T-helper 2 cell (primary cell): ENCODE results near the gene NDUFA13.
A peak's percentile ranks its signal among the peaks of the same experiment; 100 is the strongest.

Source experiments
- DNase-seq, 5 experiments: peaks; one replicate each; pipeline versions ENCODE4 v3.0.0 to v3.0.0-alpha.2; 2012 to 2022

NDUFA13 gene

DNA sequence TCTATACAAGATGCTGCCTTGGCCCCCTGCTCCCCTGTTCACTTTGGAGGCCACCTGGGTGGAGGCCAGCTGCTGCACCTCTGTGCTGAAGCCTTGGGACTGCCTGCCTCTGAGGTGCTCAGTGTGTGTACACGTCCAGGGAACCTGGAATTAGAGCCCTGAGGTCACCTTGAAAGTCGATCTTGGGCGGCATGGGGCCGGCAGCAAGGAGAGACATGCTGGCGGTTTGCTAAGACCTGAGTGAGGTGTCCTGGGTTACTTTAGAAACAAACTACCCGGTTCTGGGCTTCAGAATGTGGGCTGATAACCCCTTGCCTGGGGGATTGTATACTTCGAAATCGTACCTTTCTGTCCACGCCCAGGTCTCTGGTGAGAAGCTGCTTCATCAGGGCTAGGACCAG is 26.2 kb upstream of the NDUFA13 start:
- no peak for DNase-seq

DNA sequence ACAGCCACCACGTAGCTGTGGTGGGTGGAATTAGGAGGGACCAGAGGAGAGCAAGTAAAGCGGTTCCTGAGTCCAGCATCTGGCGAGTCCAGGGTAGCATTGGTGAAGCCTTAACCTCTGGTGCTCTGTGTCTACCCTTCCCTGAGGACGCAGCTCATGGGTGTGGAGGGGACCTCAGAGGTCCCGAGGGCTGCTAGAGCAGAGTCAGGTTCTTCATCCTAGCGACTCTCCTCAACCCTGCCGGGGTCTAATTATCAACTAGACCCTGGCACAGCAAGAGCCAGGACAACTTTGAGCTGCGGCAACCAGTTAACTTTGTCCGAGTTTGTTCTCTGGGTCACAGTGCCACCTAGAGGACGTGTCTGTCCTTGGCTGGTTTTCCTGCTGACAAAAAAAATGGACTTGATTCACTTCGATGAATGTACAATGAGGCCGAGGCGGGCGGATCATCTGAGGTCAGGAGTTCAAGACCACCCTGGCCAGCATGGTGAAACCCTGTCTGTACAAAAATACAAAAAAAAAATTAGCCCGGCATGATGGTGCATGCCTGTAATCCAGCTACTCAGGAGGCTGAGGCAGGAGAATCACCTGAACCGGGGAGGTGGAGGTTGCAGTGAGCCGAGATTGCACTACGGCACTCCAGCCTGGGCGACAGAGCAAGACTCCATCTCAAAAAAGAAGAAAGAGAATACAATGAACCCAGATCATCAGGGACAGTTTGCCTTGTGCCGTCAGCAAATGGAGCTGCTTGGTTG is 25.6 kb upstream of the NDUFA13 start:
- DNase-seq, result peak; percentile 36 to 85 (median 69)

DNA sequence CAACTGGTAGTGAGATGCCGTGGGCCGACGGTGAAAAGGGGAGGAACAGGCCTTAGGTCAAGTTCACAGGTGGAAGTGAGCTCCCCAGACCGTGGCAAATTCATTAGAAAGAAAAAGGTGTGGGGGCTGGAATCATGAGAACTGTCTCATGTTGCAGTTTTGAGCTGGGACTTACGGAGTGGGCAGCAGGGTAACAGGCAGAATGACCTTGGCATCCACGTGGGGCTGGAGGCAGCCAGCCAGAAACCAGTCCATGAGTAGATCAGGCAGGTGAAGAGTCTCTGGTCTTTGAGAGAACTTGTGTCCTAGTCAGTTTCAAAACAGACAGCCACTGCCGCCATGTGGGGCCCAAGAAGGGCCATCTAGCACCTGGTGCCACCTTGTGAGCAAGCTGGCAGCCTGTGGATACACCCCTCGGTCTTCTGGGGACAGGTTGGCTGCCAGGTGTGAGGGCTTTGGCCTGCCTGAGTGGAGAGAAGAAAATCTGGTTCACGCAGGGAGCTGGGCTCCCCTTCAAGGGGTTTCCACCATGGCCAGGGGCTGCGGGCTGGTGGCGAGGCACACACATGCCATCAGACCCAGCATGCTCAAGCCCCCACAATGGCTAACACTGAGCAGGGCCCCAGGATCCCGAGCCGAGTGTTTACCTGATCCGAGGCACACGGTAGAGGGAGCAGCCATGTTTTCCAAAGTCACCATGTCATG is 24.6 kb upstream of the NDUFA13 start:
- DNase-seq, result no peak

DNA sequence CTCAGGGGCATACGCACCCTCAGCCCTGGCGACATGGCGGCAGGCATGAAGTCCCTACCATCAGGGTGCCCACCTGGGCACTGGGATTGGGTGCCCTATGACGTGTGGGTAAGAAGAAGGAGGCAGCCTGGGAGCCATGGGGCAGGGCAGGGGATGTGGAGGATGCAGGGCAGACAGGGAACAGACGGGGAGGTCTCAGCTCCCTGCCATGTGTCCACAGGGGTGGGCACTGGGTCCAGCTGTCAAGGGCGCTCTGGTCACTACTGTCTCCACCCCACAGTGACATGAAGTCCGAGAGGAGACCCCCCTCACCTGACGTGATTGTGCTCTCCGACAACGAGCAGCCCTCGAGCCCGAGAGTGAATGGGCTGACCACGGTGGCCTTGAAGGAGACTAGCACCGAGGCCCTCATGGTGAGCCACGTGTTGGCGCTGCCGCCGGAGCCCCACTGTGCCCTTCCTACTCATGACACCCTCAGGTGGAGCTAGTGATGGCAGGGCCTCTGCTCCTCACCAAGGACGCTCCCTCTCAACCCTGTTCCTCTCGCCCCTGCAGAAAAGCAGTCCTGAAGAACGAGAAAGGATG is 23.9 kb upstream of the NDUFA13 start:
- DNase-seq, result no peak

DNA sequence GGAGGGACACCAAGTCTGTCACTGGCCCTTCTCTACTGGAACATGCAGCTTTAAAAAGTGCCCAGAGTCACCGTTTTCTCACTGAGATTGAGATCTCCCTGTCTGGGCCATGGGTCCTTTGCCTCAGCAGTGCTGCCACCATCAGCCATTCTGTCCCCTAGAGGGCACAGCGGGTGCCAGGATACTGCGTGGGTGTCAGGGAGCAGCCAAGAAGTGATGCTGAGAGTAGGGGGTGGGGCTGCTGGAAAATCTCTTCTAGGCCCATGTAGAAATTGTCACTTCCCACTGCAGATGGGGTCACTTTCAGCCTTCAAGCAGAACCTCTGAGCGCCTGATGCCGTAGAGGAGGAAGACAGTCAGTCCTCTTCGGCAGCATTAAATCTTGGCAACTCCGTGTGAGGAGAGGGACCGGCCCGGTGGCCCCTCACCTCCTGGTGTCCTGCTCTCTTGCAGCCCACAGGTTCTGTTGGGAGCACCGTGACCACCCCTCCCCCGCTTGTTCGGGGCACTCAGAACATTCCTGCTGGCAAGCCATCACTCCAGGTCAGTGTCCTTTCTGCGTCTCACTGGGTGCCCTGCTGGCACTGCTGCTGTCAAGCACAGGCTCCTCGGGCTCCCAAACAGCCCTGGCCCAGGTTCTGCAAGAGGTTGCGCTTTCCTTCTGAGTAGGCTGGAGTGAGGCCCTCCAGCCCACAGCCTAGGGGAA is 22.0 kb upstream of the NDUFA13 start:
- DNase-seq, result no peak

DNA sequence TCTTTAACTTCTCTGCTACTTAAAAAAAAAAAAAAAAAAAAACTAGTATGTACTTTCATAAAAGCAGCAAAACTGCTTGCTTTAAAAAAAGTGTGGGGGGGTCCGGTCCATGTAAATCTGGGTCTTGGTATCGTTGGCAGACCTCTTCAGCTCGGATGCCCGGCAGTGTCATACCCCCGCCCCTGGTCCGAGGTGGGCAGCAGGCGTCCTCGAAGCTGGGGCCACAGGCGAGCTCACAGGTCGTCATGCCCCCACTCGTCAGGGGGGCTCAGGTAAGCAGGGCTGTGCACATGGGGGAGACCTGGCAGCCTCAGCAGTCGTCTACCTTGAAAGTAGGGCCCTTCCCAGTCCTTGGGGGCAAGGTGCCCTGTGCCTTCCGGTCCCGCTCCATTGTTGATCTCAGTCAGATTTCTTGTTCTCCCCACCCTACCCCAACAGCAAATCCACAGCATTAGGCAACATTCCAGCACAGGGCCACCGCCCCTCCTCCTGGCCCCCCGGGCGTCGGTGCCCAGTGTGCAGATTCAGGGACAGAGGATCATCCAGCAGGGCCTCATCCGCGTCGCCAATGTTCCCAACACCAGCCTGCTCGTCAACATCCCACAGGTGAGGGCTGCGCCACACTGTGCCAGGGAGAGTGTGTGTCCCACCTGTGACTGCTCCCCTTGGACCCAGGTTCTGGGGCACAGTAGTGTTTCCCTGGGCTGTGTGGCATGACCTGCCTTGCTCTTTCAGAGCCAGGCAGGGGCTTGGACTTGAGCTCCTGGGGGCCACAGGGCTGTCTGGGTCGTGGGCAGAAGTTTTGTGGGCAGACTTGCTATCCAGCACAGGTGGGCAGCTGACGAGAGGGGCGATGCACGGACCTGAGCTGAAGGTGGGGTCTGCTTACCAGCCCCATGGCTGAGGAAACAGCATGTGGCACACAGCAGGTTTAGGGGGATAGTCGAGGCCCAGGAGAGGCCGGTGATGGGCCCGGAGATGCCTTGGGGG is 20.1 kb upstream of the NDUFA13 start:
- DNase-seq, result no peak

DNA sequence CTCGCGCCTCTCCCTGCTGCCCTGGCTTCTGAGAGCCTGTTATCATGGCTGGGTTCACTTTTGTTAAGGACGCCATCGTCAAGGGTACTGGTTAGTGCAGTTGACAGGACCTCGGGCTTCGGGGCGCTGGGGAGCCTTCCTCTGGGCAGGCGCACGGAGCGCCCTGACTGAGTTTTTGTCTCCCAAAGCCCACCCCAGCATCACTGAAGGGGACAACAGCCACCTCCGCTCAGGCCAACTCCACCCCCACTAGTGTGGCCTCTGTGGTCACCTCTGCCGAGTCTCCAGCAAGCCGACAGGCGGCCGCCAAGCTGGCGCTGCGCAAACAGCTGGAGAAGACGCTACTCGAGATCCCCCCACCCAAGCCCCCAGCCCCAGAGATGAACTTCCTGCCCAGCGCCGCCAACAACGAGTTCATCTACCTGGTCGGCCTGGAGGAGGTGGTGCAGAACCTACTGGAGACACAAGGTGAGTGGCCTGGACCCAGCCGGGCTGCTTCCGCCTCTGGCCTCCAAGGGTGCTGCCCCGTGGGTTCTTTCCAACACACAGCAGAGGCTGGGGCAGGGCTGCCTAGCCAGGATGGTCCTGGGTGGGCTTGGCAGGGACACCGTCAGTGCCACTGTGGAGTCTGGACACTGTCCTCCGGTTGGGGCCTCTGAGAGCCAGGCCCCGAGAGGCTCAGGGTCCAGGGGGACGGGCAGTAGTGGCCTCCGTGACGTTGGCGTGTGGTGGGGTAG is 17.6 kb upstream of the NDUFA13 start:
- no peak for DNase-seq

DNA sequence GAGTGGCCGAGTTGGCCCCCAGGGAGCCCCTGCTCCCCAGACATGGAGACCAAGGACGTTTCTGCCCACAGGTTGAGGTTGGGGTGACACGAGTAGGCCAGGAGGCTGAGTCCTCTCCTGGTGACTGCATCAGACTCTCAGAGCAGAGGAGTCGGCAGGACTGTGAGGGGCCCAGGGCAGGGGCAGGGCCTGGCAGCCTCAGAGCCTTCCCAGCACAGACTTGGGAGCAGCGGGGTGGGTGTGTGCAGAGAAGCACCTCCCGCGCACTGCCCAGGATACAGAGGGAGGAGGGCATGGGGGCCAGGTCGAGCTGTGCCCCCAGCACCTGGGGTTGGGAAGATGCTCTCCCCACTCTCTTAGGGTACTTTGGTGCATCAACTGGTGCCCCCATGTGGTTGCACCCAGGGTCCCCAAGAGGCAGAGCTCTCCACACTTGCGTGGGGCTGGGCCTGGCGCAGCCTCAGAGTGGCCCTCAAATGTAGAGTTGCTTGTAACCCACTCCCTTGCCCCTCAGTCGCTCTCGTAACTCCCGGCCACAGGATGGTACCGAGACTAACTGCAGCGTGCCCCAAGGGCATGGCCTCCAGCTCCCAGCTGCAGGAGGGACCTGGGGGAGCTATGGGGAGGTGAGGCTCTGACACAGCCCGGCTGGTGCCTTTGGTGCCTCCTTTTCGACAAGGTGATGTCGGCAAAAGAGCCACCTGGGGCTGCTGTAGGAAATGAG is 16.6 kb upstream of the NDUFA13 start:
- DNase-seq, result no peak

DNA sequence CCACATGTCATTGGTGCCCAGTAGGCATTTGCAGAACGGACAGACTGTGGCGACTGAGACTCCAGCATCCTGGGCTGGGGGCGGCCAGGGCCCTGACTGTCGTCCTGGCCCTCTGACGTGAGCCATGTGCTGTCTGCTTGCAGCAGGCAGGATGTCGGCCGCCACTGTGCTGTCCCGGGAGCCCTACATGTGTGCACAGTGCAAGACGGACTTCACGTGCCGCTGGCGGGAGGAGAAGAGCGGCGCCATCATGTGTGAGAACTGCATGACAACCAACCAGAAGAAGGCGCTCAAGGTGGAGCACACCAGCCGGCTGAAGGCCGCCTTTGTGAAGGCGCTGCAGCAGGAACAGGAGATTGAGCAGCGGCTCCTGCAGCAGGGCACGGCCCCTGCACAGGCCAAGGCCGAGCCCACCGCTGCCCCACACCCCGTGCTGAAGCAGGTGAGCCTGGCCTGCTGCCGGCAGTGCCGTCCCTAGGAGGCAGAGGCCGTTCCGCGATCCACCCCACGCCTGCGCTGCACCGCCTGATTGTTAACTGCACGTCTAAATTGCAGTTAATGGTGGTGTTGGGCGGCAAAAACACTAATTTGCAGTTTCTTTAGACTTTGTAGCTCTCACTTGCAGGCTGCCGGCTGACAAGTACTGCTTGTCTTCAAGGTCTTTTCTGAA is 14.9 kb upstream of the NDUFA13 start:
- no peak for DNase-seq

DNA sequence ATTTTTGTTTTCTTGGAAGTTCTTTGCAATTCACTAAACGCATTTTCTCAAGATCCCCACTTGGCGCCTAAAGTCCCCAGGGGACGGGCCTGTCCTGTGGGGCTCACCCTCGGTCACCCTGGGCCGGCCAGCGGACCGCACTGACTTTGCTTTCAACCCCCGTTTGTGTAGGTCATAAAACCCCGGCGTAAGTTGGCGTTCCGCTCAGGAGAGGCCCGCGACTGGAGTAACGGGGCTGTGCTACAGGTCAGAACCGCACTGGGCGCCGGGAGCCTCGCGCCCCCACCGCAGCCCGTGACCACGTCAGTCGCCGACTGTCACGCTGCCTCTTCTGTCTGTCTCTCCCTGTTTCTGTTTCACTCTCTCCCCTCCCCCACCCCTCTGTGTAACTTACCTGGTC is 14.2 kb upstream of the NDUFA13 start:
- DNase-seq, result no peak

DNA sequence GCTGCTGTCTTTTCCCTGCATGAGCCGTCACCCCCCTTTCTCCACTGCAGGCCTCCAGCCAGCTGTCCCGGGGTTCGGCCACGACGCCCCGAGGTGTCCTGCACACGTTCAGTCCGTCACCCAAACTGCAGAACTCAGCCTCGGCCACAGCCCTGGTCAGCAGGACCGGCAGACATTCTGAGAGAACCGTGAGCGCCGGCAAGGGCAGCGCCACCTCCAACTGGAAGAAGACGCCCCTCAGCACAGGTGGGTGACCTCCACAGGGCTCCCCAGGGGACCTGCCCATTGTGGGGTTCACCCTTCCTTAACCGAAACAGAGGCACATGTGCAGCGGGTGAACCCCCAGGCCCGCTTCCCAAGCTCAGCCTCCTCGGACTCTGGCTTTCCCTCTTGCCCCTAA is 13.7 kb upstream of the NDUFA13 start:
- no peak for DNase-seq

DNA sequence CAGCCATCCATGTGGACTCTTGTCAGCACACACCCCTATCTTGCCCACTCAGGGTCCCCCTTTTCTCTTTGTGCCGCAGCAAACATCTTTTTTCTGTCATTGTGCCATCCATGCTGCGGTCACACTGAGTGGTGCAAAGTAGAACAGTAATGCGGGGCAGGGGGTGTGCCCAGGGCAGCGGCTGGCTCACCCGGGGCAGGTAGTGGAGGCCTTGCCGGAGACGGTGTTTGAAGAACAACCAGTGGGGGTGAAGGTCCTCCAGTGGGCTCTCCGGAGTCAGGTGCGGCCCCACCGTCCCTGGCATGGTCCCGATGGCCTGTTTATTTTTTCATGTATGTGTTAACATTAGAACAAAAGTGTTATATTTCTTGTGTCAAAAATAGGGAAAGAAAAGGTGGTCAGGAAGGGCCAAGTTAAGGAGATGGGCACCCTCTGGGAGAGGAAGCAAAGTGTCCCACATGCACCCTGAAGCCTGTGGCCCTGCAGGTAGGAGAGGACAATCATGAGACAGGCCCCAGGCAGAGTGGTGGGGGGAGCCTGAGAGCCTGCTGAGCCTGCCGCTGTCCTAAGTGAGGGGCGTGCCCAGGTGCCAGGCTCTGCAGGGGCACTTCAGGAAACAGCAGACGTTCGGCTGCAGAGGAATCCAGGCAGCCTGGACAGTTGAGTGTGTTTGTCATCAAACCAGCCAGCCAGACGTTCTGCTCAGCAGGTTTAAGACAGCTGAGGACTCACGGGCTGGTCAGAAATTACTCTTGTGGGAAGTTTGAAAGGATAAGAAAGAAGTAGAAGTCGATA is 13.0 kb upstream of the NDUFA13 start:
- no peak for DNase-seq

DNA sequence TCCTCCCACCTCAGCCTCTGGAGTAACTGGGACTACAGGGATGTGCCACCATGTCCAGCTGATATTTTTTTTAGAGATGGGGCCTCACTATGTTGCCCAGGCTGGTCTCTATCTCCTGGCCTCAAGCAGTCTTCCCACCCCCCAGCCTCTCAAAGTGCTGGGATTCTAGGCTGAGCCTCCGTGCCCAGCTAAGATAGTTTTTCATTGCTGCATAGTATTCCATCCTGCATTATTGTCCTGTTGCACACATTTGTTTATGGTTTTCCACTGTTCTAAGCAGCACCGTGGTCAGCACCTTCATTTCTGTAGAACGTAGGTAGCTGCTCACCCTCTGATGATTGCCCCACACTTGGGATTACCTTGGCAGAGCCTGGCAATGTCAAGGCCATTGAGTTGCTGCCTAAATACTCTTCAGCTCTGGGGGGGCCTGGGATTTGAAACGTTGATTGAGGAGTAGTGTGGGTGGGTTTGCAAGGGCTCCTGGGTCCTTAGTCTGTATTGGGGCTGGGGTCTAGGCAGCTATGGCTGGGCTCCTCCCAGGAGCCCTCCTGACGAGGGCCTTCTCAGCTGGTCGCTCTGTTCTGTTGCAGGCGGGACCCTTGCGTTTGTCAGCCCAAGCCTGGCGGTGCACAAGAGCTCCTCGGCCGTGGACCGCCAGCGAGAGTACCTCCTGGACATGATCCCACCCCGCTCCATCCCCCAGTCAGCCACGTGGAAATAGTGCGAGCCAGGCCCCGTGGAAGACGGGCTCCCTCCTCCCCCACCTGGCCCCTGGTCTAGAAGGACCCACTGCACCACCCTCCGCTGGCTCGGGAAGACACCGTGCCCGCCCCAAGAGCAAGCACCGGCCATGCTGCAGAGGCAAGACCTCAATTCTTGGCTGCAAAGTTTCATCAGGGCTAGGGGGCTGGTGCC is 11.0 kb upstream of the NDUFA13 start:
- no peak for DNase-seq

DNA sequence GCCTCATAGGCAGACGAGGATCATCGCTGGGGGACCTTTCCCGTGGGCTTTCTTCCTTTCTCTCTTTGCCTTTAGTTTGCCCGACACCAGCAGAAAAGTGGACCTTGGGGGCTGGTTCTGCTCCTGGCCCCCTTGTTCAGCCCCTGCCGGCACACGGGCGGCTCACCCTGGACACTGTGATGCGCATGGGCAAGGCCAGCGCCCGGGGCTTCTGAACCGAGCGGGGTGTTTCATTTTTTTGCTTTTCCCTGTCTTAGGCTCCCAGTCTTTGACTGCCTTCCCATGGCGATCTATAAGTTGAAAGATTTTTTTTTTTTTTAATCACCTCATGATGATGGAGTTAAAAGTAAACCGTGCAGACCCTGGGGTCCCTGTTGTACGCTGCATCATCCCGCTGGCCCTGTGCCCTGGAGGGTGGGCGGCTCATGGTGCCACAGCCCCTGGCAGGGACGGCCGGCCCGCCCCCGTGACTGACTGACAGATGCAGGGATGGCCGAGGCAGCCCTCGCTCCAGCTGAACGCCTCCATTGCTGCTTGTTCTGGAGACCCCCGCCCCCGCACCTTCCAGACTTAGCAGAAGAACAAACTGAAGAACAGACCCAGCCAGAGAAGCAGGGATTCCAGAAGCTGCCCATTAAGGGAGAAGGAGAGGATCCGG is 10.2 kb upstream of the NDUFA13 start:
- no peak for DNase-seq

DNA sequence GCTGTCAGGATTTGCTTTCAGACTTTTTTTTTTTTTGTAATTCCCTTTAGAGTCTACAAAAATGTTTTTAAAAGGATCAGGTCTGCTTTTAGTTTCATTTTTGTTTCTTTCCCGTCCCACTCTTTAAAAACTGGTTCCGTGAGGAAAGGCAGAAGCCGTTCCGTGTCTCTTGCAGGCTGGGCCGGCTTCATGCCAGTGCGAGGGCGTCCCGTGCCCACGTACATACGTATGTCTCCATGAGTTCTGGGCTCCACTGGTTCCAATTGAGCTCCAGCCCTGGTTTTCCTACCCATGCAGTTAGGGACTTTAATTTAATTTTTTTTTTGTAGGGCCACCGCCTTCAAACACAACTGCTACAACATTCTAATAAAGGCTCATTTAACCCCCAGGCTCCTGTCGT is 9.4 kb upstream of the NDUFA13 start:
- DNase-seq, result no peak

DNA sequence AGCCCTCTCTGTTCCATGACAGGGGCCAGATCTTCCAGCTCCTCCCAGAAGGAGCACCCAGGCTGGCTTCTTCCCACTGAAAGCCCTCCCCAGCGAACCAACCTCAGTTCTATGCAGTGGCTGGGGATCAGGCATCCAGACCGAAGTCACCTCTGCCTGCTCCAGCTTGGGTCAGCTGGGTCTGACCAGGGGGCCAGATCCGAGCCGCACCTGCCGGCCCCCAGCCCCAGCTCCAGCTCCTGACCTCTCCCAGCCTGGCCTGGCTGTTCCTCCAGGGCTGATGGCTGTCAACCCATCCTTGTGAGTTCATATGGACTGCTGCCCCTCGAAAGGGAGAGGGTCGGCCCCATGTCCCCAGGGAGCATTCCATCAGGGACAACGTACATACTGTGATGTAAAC is 8.7 kb upstream of the NDUFA13 start:
- no peak for DNase-seq

DNA sequence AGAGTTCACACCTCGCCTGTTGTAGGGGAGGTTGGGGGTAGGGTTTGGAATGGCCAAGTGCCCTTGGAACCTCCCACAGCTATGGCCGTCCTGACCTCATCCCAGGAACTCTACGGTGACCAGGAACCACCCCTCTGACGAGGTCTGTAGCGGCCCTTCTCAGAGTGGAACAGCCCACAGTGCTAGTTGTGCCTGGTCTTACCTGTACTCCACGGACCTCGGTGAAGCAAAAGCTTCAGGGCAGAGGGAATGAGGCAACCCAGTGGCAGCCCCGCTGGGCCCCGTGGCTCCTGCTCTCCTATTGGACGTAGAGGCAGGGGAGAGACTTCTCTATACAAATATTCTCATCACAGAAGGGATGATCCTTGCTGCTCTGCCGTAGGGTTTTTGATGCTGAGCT is 7.8 kb upstream of the NDUFA13 start:
- DNase-seq, result no peak

DNA sequence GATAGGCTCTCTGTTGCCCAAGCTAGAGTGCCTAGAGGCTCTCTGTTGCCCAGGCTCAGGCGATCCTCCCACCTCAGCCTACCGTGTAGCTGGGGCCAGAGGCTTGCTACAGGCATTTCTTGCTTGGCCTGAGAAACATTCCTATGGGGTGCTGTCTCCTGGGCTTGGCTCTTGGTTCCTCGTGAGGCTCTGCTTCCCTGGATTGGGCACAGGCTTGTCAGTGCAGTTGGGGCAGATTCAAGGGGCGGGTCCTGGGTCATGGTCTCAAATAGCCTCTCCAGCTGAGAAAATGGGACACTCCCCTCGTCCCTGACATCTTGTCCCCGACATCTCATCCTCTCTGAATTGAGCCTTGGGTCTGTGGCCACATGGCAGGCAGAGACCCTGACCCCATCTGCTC is 5.6 kb upstream of the NDUFA13 start:
- DNase-seq, result no peak
